GM19239 (cell line): ENCODE measurements around the gene THEM5.

ENCODE experiments used
- DNase-seq: peaks from one replicate; pipeline ENCODE4 v3.0.0; 2011; ENCODE audit warnings: low spot score; ENCODE audit not compliant: insufficient read length
- FAIRE-seq: peaks from 2 replicates; lab custom pipeline; 2011; peaks lifted over from hg19 to GRCh38; lab: Jason Lieb, UNC

The THEM5 gene

DNA sequence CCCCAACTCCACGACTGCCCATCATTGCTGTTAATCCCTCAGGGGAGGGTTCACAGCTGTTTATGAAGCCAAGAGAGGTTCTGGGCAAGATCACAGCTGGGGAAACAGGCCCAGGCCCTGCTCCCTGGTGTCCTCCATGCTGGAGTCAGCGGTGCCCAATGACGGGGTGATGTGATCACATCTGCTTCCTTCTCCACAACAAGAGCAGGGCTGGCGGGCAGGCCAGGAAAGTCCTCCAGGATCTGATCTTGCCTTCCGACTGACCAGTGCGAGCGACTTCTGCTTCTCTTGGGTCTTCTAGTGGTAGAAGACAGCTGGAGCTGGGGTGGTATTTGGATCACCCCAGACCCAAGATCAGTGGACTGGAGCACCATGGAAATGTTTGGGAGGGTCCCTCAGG is 47.3 kb downstream of the THEM5 start:
- DNase-seq (no peak), FAIRE-seq (no peak)

GRCh38 chr1:151805066-151805820 is 48.3 kb downstream of the THEM5 start, which contains the start of gene LINGO4:
TSS of gene LINGO4 (minus strand) at chr1:151805419. CDS start at chr1:151802704, 2,715 bp downstream.
- DNase-seq (no peak), FAIRE-seq (no peak)

DNA sequence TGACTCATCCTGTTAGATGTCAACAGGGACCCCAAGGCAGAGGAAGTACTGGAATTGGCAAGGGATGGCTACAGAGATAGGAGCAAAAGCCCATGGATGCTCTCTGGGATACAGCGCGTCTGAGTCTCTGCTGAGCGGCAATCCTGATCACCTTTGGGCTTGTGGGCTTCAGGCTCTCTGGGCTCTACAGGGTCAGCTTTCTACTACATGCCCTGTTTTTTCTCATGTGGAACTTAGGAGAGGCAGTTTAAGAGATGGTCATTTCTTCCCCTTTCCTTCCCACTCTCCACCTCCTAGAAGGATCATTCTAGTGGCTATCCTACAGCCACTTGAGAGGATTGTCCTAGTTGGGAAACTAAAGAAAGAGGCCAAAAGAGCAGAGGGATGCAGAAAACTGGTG is 49.6 kb downstream of the THEM5 start:
- no peak for FAIRE-seq
- no peak for DNase-seq

DNA sequence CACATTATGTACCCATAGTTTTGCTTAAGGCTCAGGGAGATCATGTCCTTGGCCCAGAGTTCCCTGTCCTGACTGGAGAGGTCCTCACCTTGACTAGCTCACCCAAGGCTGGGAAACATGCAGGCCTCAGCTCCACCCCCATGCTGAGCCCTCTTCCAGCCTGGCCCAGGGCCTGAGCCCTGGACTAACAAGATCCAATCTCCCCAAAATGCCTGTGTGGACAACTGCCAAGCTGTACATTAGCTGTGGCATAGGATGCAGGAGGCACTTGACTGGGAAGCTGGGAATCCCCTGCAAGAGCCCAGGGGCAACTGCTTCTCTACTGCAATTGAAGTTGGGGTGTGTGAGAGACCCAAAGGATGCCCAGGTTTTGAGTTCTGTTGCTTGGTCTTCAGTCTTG is 50.3 kb downstream of the THEM5 start:
- FAIRE-seq: no peak

DNA sequence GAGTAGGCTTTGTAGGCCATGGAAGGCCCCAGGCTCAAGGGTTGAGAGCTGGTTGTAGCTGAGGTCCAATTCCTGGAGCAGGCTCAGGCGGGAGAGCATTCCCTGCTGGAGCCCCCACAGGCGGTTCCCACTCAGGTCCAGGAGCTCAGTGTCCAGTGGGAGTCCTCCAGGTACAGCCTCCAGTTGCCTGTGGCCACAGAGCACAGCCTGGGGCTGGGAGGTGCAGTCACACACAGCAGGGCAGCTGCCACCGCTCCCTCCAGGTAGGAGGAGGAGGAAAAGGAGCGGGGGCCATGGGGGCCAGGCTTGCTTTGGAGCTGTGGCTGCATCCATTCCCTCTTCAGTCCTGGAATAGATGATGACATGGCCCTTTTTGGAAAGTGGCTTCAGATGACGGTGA is 51.1 kb downstream of the THEM5 start:
- DNase-seq (no peak), FAIRE-seq (no peak)

More for the DNA sequence above, 50.3 kb downstream of the THEM5 start:
- no peak for DNase-seq

DNA sequence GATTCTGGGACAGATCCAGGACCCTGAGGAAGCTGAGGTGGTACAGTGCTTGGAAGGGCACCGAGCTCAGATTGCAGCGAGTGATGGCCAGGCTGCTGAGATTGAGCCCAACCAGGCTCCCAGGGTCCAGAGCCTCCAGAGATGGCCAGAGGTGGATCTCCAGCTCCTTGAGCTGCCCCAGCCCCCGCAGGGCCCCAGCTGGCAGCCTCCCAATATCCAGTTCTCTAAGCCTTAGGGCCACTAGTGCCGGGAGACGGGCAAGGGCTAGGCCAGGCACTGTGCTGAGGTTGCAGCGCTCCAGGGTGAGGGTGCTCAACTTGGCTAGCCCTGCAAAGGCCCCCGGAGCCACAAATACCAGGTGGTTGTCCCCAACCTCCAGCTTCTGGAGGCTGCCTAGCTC is 51.7 kb downstream of the THEM5 start:
- DNase-seq (no peak), FAIRE-seq (no peak)

- DNase-seq (no peak), FAIRE-seq (no peak)
These were observed 52.1 kb downstream of the THEM5 start for GRCh38 chr1:151801310-151801820.

GRCh38 chr1:151800830-151801229 is 52.7 kb downstream of the THEM5 start:
- DNase-seq (no peak), FAIRE-seq (no peak)

DNA sequence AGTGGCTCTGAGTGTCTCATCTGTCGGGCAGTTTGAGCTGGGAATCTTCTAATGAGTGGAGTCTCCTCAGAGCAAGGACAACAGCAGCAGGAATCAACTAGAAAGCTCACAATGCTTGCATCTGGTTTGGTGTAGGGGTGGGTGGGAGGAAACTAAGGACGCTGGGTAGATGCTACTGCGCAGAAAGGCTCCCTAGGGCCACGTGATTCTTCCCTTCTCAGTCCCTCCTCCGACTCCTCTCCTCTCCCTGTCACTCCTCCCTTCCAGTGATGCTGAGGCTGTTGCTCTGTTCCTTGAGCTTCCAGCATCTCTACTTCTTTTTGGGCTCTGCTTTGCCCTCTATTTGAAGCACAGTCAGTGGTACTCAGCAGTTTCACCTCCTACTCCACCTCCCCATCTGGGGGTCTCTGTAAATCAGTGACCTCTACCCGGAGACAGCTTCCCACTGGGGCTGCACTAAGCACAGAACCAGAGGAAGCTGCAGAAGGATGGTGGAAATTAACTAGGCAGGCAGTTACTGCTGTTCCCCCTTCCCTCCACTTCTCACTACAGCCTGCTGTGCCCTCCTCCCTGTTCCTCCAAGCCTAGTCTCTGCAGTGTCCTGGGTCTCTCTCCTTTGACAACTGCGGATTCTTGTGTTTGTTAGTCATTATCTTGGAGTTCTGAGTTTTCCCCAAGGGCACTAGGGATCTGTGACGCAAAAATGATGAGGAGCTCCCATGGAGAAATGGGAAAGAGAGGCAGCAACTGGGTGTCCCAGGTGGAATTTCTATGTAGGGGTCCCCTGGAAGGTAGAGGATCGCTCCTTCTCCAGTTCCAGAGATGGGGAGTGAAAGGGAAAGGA is 54.1 kb downstream of the THEM5 start:
- no peak for DNase-seq

GRCh38 chr1:151798571-151798970 is 54.9 kb downstream of the THEM5 start:
- FAIRE-seq (no peak), DNase-seq (no peak)

More for the DNA sequence above, 54.1 kb downstream of the THEM5 start:
- no peak for FAIRE-seq
